Tibial nerve (tissue), 3 donors: ENCODE results near the gene LYPD5.

Source experiments
- EP300 ChIP-seq, 2 donors: sonication (generic); formaldehyde crosslinking; IDR thresholded peaks; one replicate each; pipeline ENCODE4 v1.6.1; 2017; ENCODE audit warnings: antibody characterized with exemption in 2 of 2, mild to moderate bottlenecking in 1 of 2
- POLR2A ChIP-seq, 2 donors: fragments of 450-650 bp; IDR thresholded peaks; one replicate each; pipeline ENCODE4 v1.6.1; 2017; ENCODE audit warnings: antibody characterized with exemption in 2 of 2, mild to moderate bottlenecking in 2 of 2, moderate library complexity in 2 of 2

- no peak for TF ChIP-seq EP300 (IDR thresholded peaks at IDR 0.05)
- no peak for TF ChIP-seq POLR2A (IDR thresholded peaks at IDR 0.05)
Observed at GRCh38 chr19:43806848-43807247, 4.6 kb upstream of the LYPD5 start.
